Stomach (tissue), 4 donors: ENCODE data around the gene CERS6.

Source experiments
- EP300 ChIP-seq: sonication (generic); formaldehyde crosslinking; IDR thresholded peaks from one replicate; pipeline ENCODE4 v1.6.1; 2017; ENCODE audit warnings: antibody characterized with exemption
- POLR2A ChIP-seq, 4 donors: fragments of 450-650 bp; IDR thresholded peaks; one replicate each; pipeline ENCODE4 v1.6.1; 2016; ENCODE audit warnings: antibody characterized with exemption in 4 of 4, control low read depth in 2 of 4, mild to moderate bottlenecking in 1 of 4, moderate library complexity in 1 of 4
- POLR2AphosphoS5 ChIP-seq, 3 donors: sonication (generic); formaldehyde crosslinking; IDR thresholded peaks; one replicate each; pipeline ENCODE4 v1.6.1; 2016; ENCODE audit warnings: antibody characterized with exemption in 3 of 3
- TF ChIP-seq, protein P1 (sequence below), 7 experiments: fragments of 450-650 bp in 4 of 7; fragments of 200-600 bp in 3 of 7; sonication (generic) in 3 of 7; IDR thresholded peaks; one replicate each; pipeline ENCODE4 v1.5.1; 2016 to 2019; ENCODE audit warnings: antibody characterized with exemption in 7 of 7, control low read depth in 2 of 7, mild to moderate bottlenecking in 1 of 7

DNA sequence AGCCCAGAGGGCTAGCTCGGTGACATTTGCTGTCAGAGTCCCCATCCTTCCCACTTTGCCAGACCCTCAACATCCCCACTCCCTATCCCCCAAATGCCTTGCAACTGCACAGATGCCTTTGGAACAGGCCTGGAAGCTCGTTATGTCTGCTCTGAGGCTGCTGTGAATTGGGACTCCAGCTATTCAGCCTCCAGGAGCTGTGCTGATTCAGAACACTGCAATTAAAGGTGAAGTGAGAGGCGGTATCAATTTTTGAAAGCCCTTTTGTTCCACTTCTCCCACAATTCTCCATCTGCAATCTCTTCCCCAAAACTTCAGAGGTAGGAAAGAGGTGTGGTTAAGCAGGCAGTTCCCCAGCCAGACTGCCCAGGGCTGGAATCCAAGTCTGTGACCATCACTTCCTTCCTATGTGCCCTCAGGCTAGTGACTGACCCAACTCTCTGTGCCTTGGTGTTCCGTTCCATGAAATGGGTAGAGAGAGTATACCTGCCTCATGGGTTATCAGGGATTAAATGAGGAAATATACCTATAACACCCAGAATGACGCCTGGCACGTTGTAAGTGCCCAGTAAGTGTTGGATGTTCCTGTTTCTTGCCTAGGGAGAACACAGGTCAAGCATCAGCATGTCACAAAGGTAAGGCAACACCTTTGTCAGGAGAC lies 363.9 kb downstream of the CERS6 start:
- TF ChIP-seq, protein P1, sequence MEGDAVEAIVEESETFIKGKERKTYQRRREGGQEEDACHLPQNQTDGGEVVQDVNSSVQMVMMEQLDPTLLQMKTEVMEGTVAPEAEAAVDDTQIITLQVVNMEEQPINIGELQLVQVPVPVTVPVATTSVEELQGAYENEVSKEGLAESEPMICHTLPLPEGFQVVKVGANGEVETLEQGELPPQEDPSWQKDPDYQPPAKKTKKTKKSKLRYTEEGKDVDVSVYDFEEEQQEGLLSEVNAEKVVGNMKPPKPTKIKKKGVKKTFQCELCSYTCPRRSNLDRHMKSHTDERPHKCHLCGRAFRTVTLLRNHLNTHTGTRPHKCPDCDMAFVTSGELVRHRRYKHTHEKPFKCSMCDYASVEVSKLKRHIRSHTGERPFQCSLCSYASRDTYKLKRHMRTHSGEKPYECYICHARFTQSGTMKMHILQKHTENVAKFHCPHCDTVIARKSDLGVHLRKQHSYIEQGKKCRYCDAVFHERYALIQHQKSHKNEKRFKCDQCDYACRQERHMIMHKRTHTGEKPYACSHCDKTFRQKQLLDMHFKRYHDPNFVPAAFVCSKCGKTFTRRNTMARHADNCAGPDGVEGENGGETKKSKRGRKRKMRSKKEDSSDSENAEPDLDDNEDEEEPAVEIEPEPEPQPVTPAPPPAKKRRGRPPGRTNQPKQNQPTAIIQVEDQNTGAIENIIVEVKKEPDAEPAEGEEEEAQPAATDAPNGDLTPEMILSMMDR (IDR thresholded peaks at IDR 0.05), result no peak
- TF ChIP-seq POLR2AphosphoS5 (IDR thresholded peaks at IDR 0.05), result no peak
- TF ChIP-seq EP300, result no peak
- no peak for TF ChIP-seq POLR2A (IDR thresholded peaks at IDR 0.05)
